ENCODE results near the gene CHMP1A. TPM values are rescaled to one million over a fixed set of nuclear protein-coding genes. Genes with fewer than 3 reads are reported as not detected.

Gene CHMP1A
- total RNA-seq, 3 donors from 2014 or later (not counting 1 experiment from before 2014, with no cell fraction given): 124 to 135 (median 134) TPM

- TF ChIP-seq, protein P1, sequence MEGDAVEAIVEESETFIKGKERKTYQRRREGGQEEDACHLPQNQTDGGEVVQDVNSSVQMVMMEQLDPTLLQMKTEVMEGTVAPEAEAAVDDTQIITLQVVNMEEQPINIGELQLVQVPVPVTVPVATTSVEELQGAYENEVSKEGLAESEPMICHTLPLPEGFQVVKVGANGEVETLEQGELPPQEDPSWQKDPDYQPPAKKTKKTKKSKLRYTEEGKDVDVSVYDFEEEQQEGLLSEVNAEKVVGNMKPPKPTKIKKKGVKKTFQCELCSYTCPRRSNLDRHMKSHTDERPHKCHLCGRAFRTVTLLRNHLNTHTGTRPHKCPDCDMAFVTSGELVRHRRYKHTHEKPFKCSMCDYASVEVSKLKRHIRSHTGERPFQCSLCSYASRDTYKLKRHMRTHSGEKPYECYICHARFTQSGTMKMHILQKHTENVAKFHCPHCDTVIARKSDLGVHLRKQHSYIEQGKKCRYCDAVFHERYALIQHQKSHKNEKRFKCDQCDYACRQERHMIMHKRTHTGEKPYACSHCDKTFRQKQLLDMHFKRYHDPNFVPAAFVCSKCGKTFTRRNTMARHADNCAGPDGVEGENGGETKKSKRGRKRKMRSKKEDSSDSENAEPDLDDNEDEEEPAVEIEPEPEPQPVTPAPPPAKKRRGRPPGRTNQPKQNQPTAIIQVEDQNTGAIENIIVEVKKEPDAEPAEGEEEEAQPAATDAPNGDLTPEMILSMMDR (IDR thresholded peaks at IDR 0.05): no peak
- no peak overlapping the region for H3K27ac Mint-ChIP-seq
- H3K4me1 Mint-ChIP-seq: no peaks in the 10 kb centered on the region
- no peaks in the 10 kb centered on the region for H3K27me3 Mint-ChIP-seq (ENCODE audit: low read depth in 2 of 2)
- intact Hi-C loops (cut with micrococcal nuclease): no loop called here
- Histone ChIP-seq H3K9me3 (ENCODE audit: control insufficient read depth, insufficient read depth, low read length) (no peaks in the 10 kb centered on the region), H3K4me3 (ENCODE audit: low read length) (no peak overlapping the region), H3K36me3 (ENCODE audit: control insufficient read depth, insufficient read depth, low read length) (peaks cover 47% of the 10 kb centered on the region), H3K27me3 (ENCODE audit: control insufficient read depth, insufficient read depth, low read length) (no peaks in the 10 kb centered on the region), H3K4me1 (ENCODE audit: control insufficient read depth, insufficient read depth, low read length) (peaks cover 4% of the 10 kb centered on the region), H3K27ac (ENCODE audit: low read length) (no peak overlapping the region)
- no peaks in the 10 kb centered on the region for H3K9me3 Mint-ChIP-seq
- no peaks in the 10 kb centered on the region for H3K36me3 Mint-ChIP-seq
- ATAC-seq (no peak), DNase-seq (no peak)
- no peak overlapping the region for H3K4me3 Mint-ChIP-seq
- 94% methylated on average over 12 of the region's 12 CpGs for WGBS (ENCODE audit: insufficient coverage)
These were observed 10.6 kb downstream of the CHMP1A start for GRCh38 chr16:89646906-89647305.

DNA sequence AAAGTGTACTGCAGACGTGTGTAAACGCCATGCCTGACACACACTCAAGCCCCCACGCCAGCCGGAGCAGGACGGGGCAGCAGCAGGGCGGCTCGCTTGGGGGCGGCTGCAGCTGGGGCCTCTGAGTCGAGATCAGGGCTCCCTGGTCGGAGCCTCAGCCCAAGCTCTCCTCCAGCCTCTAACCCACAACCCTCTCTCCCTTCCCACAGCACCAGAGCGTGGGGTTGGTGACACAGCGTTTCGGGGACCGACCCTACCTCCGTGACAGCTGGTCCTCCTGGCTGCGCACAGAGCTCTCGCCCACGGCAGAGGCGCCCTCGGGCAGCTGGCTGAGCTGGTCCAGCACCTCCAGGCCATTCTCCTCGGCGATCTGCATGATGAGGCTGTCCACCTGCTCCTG, 11.2 kb downstream of the CHMP1A start:
- H3K27ac ChIP-seq (ENCODE audit: low read length): no peak overlapping the region
- H3K9me3 ChIP-seq (ENCODE audit: control insufficient read depth, insufficient read depth, low read length): no peaks in the 10 kb centered on the region
- intact Hi-C loops (cut with micrococcal nuclease): no loop called here
- 96% methylated on average over 22 of the region's 22 CpGs for WGBS (ENCODE audit: insufficient coverage)
- Mint-ChIP-seq H3K9me3 (no peaks in the 10 kb centered on the region), H3K27ac (peak overlapping the region in 1 of 2 donors; percentile 48), H3K4me3 (no peak overlapping the region), H3K4me1 (peaks cover 0 to under 1% of the 10 kb centered on the region in 2 donors), H3K36me3 (no peaks in the 10 kb centered on the region), H3K27me3 (ENCODE audit: low read depth in 2 of 2) (no peaks in the 10 kb centered on the region)
- ATAC-seq: no peak
- no peak overlapping the region for H3K4me3 ChIP-seq (ENCODE audit: low read length)
- TF ChIP-seq, protein P1 (IDR thresholded peaks at IDR 0.05): no peak
- DNase-seq: no peak
- no peaks in the 10 kb centered on the region for H3K27me3 ChIP-seq (ENCODE audit: control insufficient read depth, insufficient read depth, low read length)
- peaks cover under 1% of the 10 kb centered on the region for H3K4me1 ChIP-seq (ENCODE audit: control insufficient read depth, insufficient read depth, low read length)
- peaks cover 43% of the 10 kb centered on the region for H3K36me3 ChIP-seq (ENCODE audit: control insufficient read depth, insufficient read depth, low read length)

GRCh38 chr16:89645122-89645521, 12.4 kb downstream of the CHMP1A start:
- Histone ChIP-seq H3K4me1 (ENCODE audit: control insufficient read depth, insufficient read depth, low read length) (peaks cover 7% of the 10 kb centered on the region), H3K27me3 (ENCODE audit: control insufficient read depth, insufficient read depth, low read length) (no peaks in the 10 kb centered on the region), H3K27ac (ENCODE audit: low read length) (no peak overlapping the region), H3K9me3 (ENCODE audit: control insufficient read depth, insufficient read depth, low read length) (no peaks in the 10 kb centered on the region), H3K4me3 (ENCODE audit: low read length) (no peak overlapping the region), H3K36me3 (ENCODE audit: control insufficient read depth, insufficient read depth, low read length) (peaks cover 40% of the 10 kb centered on the region)
- ATAC-seq: no peak
- H3K4me1 Mint-ChIP-seq: peaks cover 8% of the 10 kb centered on the region in 2 donors
- no peaks in the 10 kb centered on the region for H3K9me3 Mint-ChIP-seq
- no peaks in the 10 kb centered on the region for H3K27me3 Mint-ChIP-seq (ENCODE audit: low read depth in 2 of 2)
- WGBS (ENCODE audit: insufficient coverage): 94% methylated on average over 11 of the region's 11 CpGs
- TF ChIP-seq, protein P1 (IDR thresholded peaks at IDR 0.05): no peak
- no peak for DNase-seq
- no peaks in the 10 kb centered on the region for H3K36me3 Mint-ChIP-seq
- H3K4me3 Mint-ChIP-seq: no peak overlapping the region
- peak overlapping the region in 1 of 2 donors; percentile 48 for H3K27ac Mint-ChIP-seq
- intact Hi-C loops (cut with micrococcal nuclease): no loop called here

GRCh38 chr16:89643769-89644300, 13.7 kb downstream of the CHMP1A start:
- intact Hi-C loops (cut with micrococcal nuclease): no loop called here
- Histone ChIP-seq H3K4me1 (ENCODE audit: control insufficient read depth, insufficient read depth, low read length) (peaks cover 7% of the 10 kb centered on the region), H3K9me3 (ENCODE audit: control insufficient read depth, insufficient read depth, low read length) (no peaks in the 10 kb centered on the region), H3K27ac (ENCODE audit: low read length) (no peak overlapping the region), H3K4me3 (ENCODE audit: low read length) (no peak overlapping the region), H3K27me3 (ENCODE audit: control insufficient read depth, insufficient read depth, low read length) (no peaks in the 10 kb centered on the region), H3K36me3 (ENCODE audit: control insufficient read depth, insufficient read depth, low read length) (peaks cover 37% of the 10 kb centered on the region)
- TF ChIP-seq, protein P1 (IDR thresholded peaks at IDR 0.05): no peak
- no peaks in the 10 kb centered on the region for H3K36me3 Mint-ChIP-seq
- peak overlapping the region in 1 of 2 donors; percentile 29 for H3K27ac Mint-ChIP-seq
- WGBS (ENCODE audit: insufficient coverage): 90% methylated on average over 14 of the region's 14 CpGs
- H3K9me3 Mint-ChIP-seq: no peaks in the 10 kb centered on the region
- no peak overlapping the region for H3K4me3 Mint-ChIP-seq
- no peaks in the 10 kb centered on the region for H3K27me3 Mint-ChIP-seq (ENCODE audit: low read depth in 2 of 2)
- DNase-seq (no peak), ATAC-seq (no peak)
- peaks cover 8% of the 10 kb centered on the region in 2 donors for H3K4me1 Mint-ChIP-seq
